Posterior cingulate gyrus (tissue), 11 donors: ENCODE results near the gene STAG2.

ENCODE experiments used
- DNase-seq, 10 donors: peaks; one replicate each; pipeline versions ENCODE4 v3.0.0 to v3.0.0-alpha.2; 2020 to 2021; ENCODE audit warnings: mixed read lengths in 3 of 10
- intact Hi-C: fragments of 100-400 bp; cut with DNase I; formaldehyde crosslinking; loops from one replicate; pipeline ENCODE4 v1.15.1; 2023

Gene STAG2

GRCh38 chrX:124151195-124151594 lies 189.7 kb downstream of the STAG2 start:
- no peak for DNase-seq
- intact Hi-C loops, result no loop called here
